PC-3 (cell line): ENCODE data around the gene PROSER1. TPM values are rescaled to one million over a fixed set of nuclear protein-coding genes. Genes with fewer than 3 reads are reported as not detected.

Experiments used
- ATAC-seq: fragments of 200-7000 bp; cut with Tn5 transposase; 2 replicates; pipeline ENCODE4 v1.9.1; 2020; ENCODE audit warnings: mild to moderate bottlenecking, moderate library complexity
- BruUV-seq: library from RNA; stranded (reverse); fragments of 400-500 nt; replicated peaks from 2 replicates; lab custom pipeline; 2021; lab: Mats Ljungman, UMichigan
- CTCF ChIA-PET: fragments of 300-600 bp; sonication (Branson Sonifier 250); formaldehyde crosslinking; loops from one replicate; lab custom pipeline; 2022; ENCODE audit warnings: antibody characterized with exemption; lab: Charles Lee
- POLR2A ChIA-PET: fragments of 300-600 bp; sonication (Branson Sonifier 250); formaldehyde crosslinking; loops from one replicate; lab custom pipeline; 2022; ENCODE audit warnings: antibody characterized with exemption; ENCODE audit not compliant: unreplicated experiment; lab: Charles Lee
- DNase-seq: peaks from one replicate; pipeline ENCODE4 v3.0.0-alpha.2; 2015
- H2AFZ ChIP-seq: fragments of 300-600 bp; sonication (generic); 2 replicates; pipeline ENCODE4 v1.6.0; 2016; ENCODE audit warnings: antibody characterized with exemption, low read length
- H3F3A ChIP-seq: fragments of 300-600 bp; sonication (generic); one replicate; pipeline ENCODE4 v1.6.0; 2017; ENCODE audit warnings: antibody characterized with exemption, low read length, control low read depth, mild to moderate bottlenecking; ENCODE audit not compliant: unreplicated experiment
- H3K27ac ChIP-seq: fragments of 300-600 bp; sonication (generic); 2 replicates; pipeline ENCODE4 v1.5.1; 2016; ENCODE audit warnings: mild to moderate bottlenecking, low read length
- H3K27me3 ChIP-seq: fragments of 300-600 bp; sonication (generic); 2 replicates; pipeline ENCODE4 v1.6.1; 2016; ENCODE audit warnings: low read length, mixed read lengths
- H3K36me3 ChIP-seq: fragments of 300-600 bp; sonication (generic); 2 replicates; pipeline ENCODE4 v1.6.1; 2016; ENCODE audit warnings: low read depth, mixed run types, low read length, mixed read lengths
- H3K4me1 ChIP-seq: fragments of 300-600 bp; sonication (generic); 2 replicates; pipeline ENCODE4 v1.5.1; 2016; ENCODE audit warnings: low read length; ENCODE audit not compliant: insufficient read depth
- H3K4me2 ChIP-seq: fragments of 300-600 bp; sonication (generic); 2 replicates; pipeline ENCODE4 v1.6.0; 2016; ENCODE audit warnings: low read length
- H3K4me3 ChIP-seq: fragments of 300-600 bp; sonication (generic); 2 replicates; pipeline ENCODE4 v1.5.1; 2016; ENCODE audit warnings: mild to moderate bottlenecking, low read length, mixed read lengths
- H3K79me2 ChIP-seq: fragments of 300-600 bp; sonication (generic); 2 replicates; pipeline ENCODE4 v1.6.1; 2017; ENCODE audit warnings: low read length, mixed read lengths
- H3K9ac ChIP-seq: fragments of 300-600 bp; sonication (generic); 2 replicates; pipeline ENCODE4 v1.6.0; 2016; ENCODE audit warnings: mild to moderate bottlenecking, low read length
- H3K9me2 ChIP-seq: fragments of 300-600 bp; sonication (generic); replicated peaks from 2 replicates; pipeline ENCODE4 v1.6.1; 2016; ENCODE audit warnings: mixed run types, low read length, mixed read lengths
- H3K9me3 ChIP-seq: fragments of 300-600 bp; sonication (generic); 2 replicates; pipeline ENCODE4 v1.6.1; 2016; ENCODE audit warnings: low read length, mixed read lengths
- H4K20me1 ChIP-seq: fragments of 300-600 bp; sonication (generic); 2 replicates; pipeline ENCODE4 v1.6.1; 2016; ENCODE audit warnings: low read length, mixed read lengths
- EZH2 ChIP-seq: fragments of 300-600 bp; sonication (generic); IDR thresholded peaks from one replicate; pipeline ENCODE4 v1.6.1; 2017; ENCODE audit warnings: antibody characterized with exemption, mild to moderate bottlenecking, low read length; ENCODE audit not compliant: unreplicated experiment
- EZH2phosphoT487 ChIP-seq: fragments of 300-600 bp; sonication (generic); IDR thresholded peaks from 2 replicates; pipeline ENCODE4 v1.6.1; 2018; ENCODE audit warnings: mild to moderate bottlenecking, antibody characterized with exemption, low read length, borderline replicate concordance
- intact Hi-C: fragments of 100-400 bp; cut with micrococcal nuclease; formaldehyde crosslinking; loops from 2 replicates; pipeline ENCODE4 v1.9.0; 2023
- total RNA-seq: library from RNA; depleted of rRNA; stranded (reverse); fragments of >200 nt; gene quantifications from 2 replicates; pipeline ENCODE4 v1.2.3, GENCODE V29; 2014
- TF ChIP-seq, protein P1 (sequence below): fragments of 300-600 bp; sonication (generic); conservative IDR thresholded peaks from 2 replicates; pipeline ENCODE4 v1.5.1; 2017; ENCODE audit warnings: antibody characterized with exemption, low read depth, mild to moderate bottlenecking, low read length

Gene PROSER1
- total RNA-seq, 1 experiment from 2014 or later: 6.6 TPM

DNA sequence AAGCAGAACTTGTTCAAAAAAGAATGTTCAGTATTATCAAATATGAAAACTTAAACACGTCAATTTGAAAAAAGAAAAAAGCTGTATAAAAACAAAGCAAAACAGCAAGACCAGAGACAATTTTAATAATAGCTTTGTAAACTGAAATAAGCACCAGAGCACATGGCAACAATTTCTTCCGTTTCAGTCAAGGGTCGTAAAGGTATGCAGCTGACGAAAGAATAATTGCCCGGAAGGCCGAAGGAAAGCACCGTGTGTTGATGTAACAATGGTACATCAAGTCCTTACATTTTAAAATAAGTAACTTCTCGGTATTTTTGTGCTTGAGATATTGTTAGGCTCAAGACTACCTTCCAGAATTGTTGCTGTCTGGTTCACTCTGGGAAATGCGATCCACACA, 1.7 kb downstream of the PROSER1 start:
- no TSS peak for BruUV-seq
- H4K20me1 ChIP-seq: peaks cover 19% of the 10 kb centered on the region
- peak; percentile 26 for DNase-seq
- H3K27me3 ChIP-seq: no peaks in the 10 kb centered on the region
- no peak overlapping the region for H3K27ac ChIP-seq
- no peaks in the 10 kb centered on the region for H3K9me3 ChIP-seq
- peak overlapping the region; percentile 98 for H3K4me3 ChIP-seq
- ATAC-seq: no peak
- peak overlapping the region; percentile 100 for H3K4me2 ChIP-seq
- ChIA-PET POLR2A (no interaction called here), CTCF (no interaction called here)
- H3K79me2 ChIP-seq: peaks cover 80% of the 10 kb centered on the region
- H2AFZ ChIP-seq: no peak overlapping the region
- no peaks in the 10 kb centered on the region for H3F3A ChIP-seq
- H3K9ac ChIP-seq: peak overlapping the region; percentile 88
- H3K9me2 ChIP-seq: no peaks in the 10 kb centered on the region
- intact Hi-C loops: no loop called here
- TF ChIP-seq, protein P1, sequence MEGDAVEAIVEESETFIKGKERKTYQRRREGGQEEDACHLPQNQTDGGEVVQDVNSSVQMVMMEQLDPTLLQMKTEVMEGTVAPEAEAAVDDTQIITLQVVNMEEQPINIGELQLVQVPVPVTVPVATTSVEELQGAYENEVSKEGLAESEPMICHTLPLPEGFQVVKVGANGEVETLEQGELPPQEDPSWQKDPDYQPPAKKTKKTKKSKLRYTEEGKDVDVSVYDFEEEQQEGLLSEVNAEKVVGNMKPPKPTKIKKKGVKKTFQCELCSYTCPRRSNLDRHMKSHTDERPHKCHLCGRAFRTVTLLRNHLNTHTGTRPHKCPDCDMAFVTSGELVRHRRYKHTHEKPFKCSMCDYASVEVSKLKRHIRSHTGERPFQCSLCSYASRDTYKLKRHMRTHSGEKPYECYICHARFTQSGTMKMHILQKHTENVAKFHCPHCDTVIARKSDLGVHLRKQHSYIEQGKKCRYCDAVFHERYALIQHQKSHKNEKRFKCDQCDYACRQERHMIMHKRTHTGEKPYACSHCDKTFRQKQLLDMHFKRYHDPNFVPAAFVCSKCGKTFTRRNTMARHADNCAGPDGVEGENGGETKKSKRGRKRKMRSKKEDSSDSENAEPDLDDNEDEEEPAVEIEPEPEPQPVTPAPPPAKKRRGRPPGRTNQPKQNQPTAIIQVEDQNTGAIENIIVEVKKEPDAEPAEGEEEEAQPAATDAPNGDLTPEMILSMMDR: no peak
- no peak for TF ChIP-seq EZH2phosphoT487
- no peak for TF ChIP-seq EZH2
- H3K36me3 ChIP-seq: peaks cover 10% of the 10 kb centered on the region
- peaks cover 19% of the 10 kb centered on the region for H3K4me1 ChIP-seq

DNA sequence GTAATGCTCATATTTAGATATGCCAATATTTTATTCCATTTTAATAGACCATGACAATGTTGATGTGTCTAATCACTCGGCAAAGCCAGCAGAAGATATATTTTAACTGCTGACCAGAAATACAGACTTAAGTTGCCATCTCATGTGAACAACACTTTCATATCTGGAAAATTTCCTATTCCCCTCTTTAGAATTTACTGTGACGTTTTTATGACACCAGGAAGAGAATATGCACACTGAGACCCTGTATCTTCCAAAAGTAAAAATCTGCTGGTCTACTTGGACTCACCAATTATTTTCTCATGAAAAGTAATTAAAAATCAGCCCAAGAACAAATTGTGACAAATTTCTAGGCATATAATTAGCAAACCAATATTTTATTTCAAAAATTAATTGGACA, 2.1 kb downstream of the PROSER1 start:
- DNase-seq: no peak
- H2AFZ ChIP-seq: no peak overlapping the region
- intact Hi-C loops: no loop called here
- H3K79me2 ChIP-seq: peaks cover 84% of the 10 kb centered on the region
- H3K9me3 ChIP-seq: no peaks in the 10 kb centered on the region
- no peak for ATAC-seq
- H3K4me3 ChIP-seq: peak overlapping the region; percentile 98
- ChIA-PET POLR2A (interaction anchor here (0.6 kb wide), 1 partner anchor 15 kb away, joined by 3 read pairs; no protein-coding TSS in a partner anchor), CTCF (no interaction called here)
- peak overlapping the region; percentile 100 for H3K4me2 ChIP-seq
- no peaks in the 10 kb centered on the region for H3K27me3 ChIP-seq
- H4K20me1 ChIP-seq: peaks cover 19% of the 10 kb centered on the region
- peaks cover 12% of the 10 kb centered on the region for H3K36me3 ChIP-seq
- H3K27ac ChIP-seq: no peak overlapping the region
- H3K4me1 ChIP-seq: peaks cover 19% of the 10 kb centered on the region
- no peaks in the 10 kb centered on the region for H3K9me2 ChIP-seq
- BruUV-seq: no TSS peak
- H3F3A ChIP-seq: no peaks in the 10 kb centered on the region
- TF ChIP-seq, protein P1: no peak
- TF ChIP-seq EZH2 (no peak), EZH2phosphoT487 (no peak)
- peak overlapping the region; percentile 88 for H3K9ac ChIP-seq

DNA sequence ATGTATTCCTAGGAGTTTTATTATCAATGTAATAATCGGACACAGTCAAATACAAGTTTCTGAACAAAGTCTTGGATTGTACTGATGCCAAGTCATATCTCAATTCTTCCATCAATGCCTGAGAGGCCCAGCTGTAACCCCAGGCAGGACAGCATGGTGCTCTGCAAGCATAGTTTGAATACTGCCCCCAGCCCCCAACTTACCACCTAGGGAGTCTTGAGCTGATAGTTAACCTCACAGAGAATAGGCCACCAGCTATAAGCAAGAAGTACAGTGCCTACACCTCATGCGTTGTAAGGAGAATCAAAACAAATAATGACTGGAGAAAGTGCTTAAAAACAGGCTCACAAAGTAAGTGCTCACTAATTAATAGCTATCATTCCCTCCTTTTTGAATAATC, 2.7 kb downstream of the PROSER1 start:
- Histone ChIP-seq H3K9me2 (no peaks in the 10 kb centered on the region), H3K36me3 (peaks cover 12% of the 10 kb centered on the region), H3K27me3 (no peaks in the 10 kb centered on the region), H2AFZ (no peak overlapping the region), H4K20me1 (peaks cover 19% of the 10 kb centered on the region), H3F3A (no peaks in the 10 kb centered on the region), H3K4me1 (peaks cover 15% of the 10 kb centered on the region), H3K4me3 (peak overlapping the region; percentile 98), H3K4me2 (peak overlapping the region; percentile 100), H3K79me2 (peaks cover 88% of the 10 kb centered on the region), H3K9me3 (no peaks in the 10 kb centered on the region), H3K9ac (peak overlapping the region; percentile 88), H3K27ac (no peak overlapping the region)
- DNase-seq: no peak
- ATAC-seq: no peak
- intact Hi-C loops: no loop called here
- ChIA-PET POLR2A (interaction anchor here (0.6 kb wide), 1 partner anchor 14 kb away, joined by 3 read pairs; no protein-coding TSS in a partner anchor), CTCF (no interaction called here)
- no peak for TF ChIP-seq EZH2
- TF ChIP-seq EZH2phosphoT487: no peak
- TF ChIP-seq, protein P1: no peak
- BruUV-seq: no TSS peak
